IMR-90 (cell line): Measurements from ENCODE around the gene HIVEP3. TPM values are rescaled to one million over a fixed set of nuclear protein-coding genes. Genes with fewer than 3 reads are reported as not detected.
A peak's percentile ranks its signal among the peaks of the same experiment; 100 is the strongest.

Experiments used
- ATAC-seq: fragments of 200-7000 bp; cut with Tn5 transposase; 2 replicates; pipeline ENCODE4 v1.9.1; 2020; ENCODE audit warnings: low read depth, mild to moderate bottlenecking, moderate library complexity
- BruUV-seq: library from RNA; stranded (reverse); fragments of 400-500 nt; replicated peaks from 2 replicates; lab custom pipeline; 2021; lab: Mats Ljungman, UMichigan
- CTCF ChIA-PET: fragments of 300-600 bp; formaldehyde crosslinking; extraction: SDS; loops from one replicate; lab custom pipeline; 2021; ENCODE audit warnings: antibody characterized with exemption; lab: Yijun Ruan, JAX
- POLR2A ChIA-PET: fragments of 300-600 bp; sonication (Branson Sonifier 250); formaldehyde crosslinking; loops from one replicate; lab custom pipeline; 2022; ENCODE audit warnings: antibody characterized with exemption; ENCODE audit not compliant: unreplicated experiment; lab: Charles Lee
- DNase-seq: peaks from one replicate; pipeline ENCODE4 v3.0.0; 2013
- H2AFZ ChIP-seq: replicated peaks from 2 replicates; pipeline ENCODE3; 2013; ENCODE audit warnings: low read length, mild to moderate bottlenecking; ENCODE audit not compliant: poor library complexity
- H2AK5ac ChIP-seq: 2 replicates; pipeline ENCODE4 v1.6.1; 2013; ENCODE audit warnings: low read depth, low read length, inconsistent platforms
- H2AK9ac ChIP-seq: replicated peaks from 2 replicates; pipeline ENCODE3; 2013; ENCODE audit warnings: mild to moderate bottlenecking, low read depth, low read length, moderate library complexity; ENCODE audit not compliant: poor library complexity
- H2BK120ac ChIP-seq: 2 replicates; pipeline ENCODE4 v1.6.1; 2013; ENCODE audit warnings: low read depth, low read length, inconsistent platforms
- H2BK15ac ChIP-seq: 3 replicates; pipeline ENCODE4 v1.6.1; 2013; ENCODE audit warnings: low read depth, low read length, inconsistent platforms
- H2BK20ac ChIP-seq: 2 replicates; pipeline ENCODE4 v1.6.1; 2013; ENCODE audit warnings: low read depth, mild to moderate bottlenecking, inconsistent platforms, low read length, moderate library complexity
- H2BK5ac ChIP-seq: 2 replicates; pipeline ENCODE4 v1.6.1; 2013; ENCODE audit warnings: mild to moderate bottlenecking, low read depth, low read length, inconsistent platforms; ENCODE audit not compliant: poor library complexity, severe bottlenecking
- H3K14ac ChIP-seq: replicated peaks from 2 replicates; pipeline ENCODE4 v1.6.1; 2013; ENCODE audit warnings: low read depth, low read length, inconsistent platforms
- H3K18ac ChIP-seq: 2 replicates; pipeline ENCODE4 v1.6.1; 2013; ENCODE audit warnings: low read depth, low read length, control low read depth
- H3K23ac ChIP-seq: 2 replicates; pipeline ENCODE4 v1.6.1; 2013; ENCODE audit warnings: low read depth, low read length, inconsistent platforms
- H3K27ac ChIP-seq: 2 replicates; pipeline ENCODE4 v1.5.1; 2013; ENCODE audit warnings: mild to moderate bottlenecking, control low read depth, low read length; ENCODE audit not compliant: insufficient read depth
- H3K27me3 ChIP-seq: 2 replicates; pipeline ENCODE4 v1.6.1; 2013; ENCODE audit warnings: low read length; ENCODE audit not compliant: control insufficient read depth, insufficient read depth
- H3K36me3 ChIP-seq: 2 replicates; pipeline ENCODE4 v1.6.1; 2013; ENCODE audit warnings: low read length, mixed read lengths; ENCODE audit not compliant: control insufficient read depth, insufficient read depth
- H3K4ac ChIP-seq: 2 replicates; pipeline ENCODE4 v1.6.1; 2013; ENCODE audit warnings: low read depth, low read length, inconsistent platforms
- H3K4me1 ChIP-seq: 2 replicates; pipeline ENCODE4 v1.6.1; 2013; ENCODE audit warnings: low read length, mixed read lengths; ENCODE audit not compliant: control insufficient read depth, insufficient read depth
- H3K4me2 ChIP-seq: 2 replicates; pipeline ENCODE4 v1.6.1; 2013; ENCODE audit warnings: low read depth, mild to moderate bottlenecking, control low read depth, low read length, moderate library complexity
- H3K4me3 ChIP-seq: 2 replicates; pipeline ENCODE4 v1.5.1; 2013; ENCODE audit warnings: low read depth, mild to moderate bottlenecking, control low read depth, low read length, moderate library complexity; ENCODE audit not compliant: insufficient read depth
- H3K56ac ChIP-seq: 2 replicates; pipeline ENCODE4 v1.6.1; 2013; ENCODE audit warnings: low read length, inconsistent platforms; ENCODE audit not compliant: insufficient read depth; ENCODE audit errors: extremely low read depth
- H3K79me1 ChIP-seq, 2 experiments: 2 replicates each; pipeline ENCODE4 v1.6.1; 2013; ENCODE audit warnings: low read length in 2 of 2, inconsistent platforms in 1 of 2, low read depth in 1 of 2
- H3K9ac ChIP-seq: 2 replicates; pipeline ENCODE4 v1.6.1; 2013; ENCODE audit warnings: low read depth, low read length, control low read depth
- H3K9me1 ChIP-seq: 2 replicates; pipeline ENCODE4 v1.6.1; 2013; ENCODE audit warnings: low read length, inconsistent platforms; ENCODE audit not compliant: insufficient read depth
- H3K9me3 ChIP-seq: 2 replicates; pipeline ENCODE4 v1.6.1; 2013; ENCODE audit warnings: low read length; ENCODE audit not compliant: control insufficient read depth, insufficient read depth
- H4K20me1 ChIP-seq: 2 replicates; pipeline ENCODE4 v1.6.1; 2013; ENCODE audit warnings: low read length, inconsistent platforms; ENCODE audit not compliant: insufficient read depth
- H4K5ac ChIP-seq: 2 replicates; pipeline ENCODE4 v1.6.1; 2013; ENCODE audit warnings: mild to moderate bottlenecking, low read depth, low read length, control low read depth
- H4K8ac ChIP-seq, 2 experiments: 2 replicates each; pipeline ENCODE4 v1.6.1; 2013; ENCODE audit warnings: low read depth in 2 of 2, low read length in 2 of 2, control low read depth in 1 of 2, inconsistent platforms in 1 of 2
- H4K91ac ChIP-seq: 2 replicates; pipeline ENCODE4 v1.6.1; 2013; ENCODE audit warnings: low read depth, low read length, inconsistent platforms; ENCODE audit not compliant: insufficient read depth
- BHLHE40 ChIP-seq: fragments of 150-350 bp; IDR thresholded peaks from 2 replicates; pipeline ENCODE4 v1.6.1; 2016; ENCODE audit warnings: mild to moderate bottlenecking, low read depth, low read length
- CEBPB ChIP-seq: IDR thresholded peaks from 2 replicates; pipeline ENCODE4 v1.6.1; 2012; ENCODE audit warnings: low read depth, low read length, improper control_type of control experiment
- ELK1 ChIP-seq: fragments of 150-350 bp; IDR thresholded peaks from 2 replicates; pipeline ENCODE4 v1.6.1; 2016; ENCODE audit warnings: low read depth, mild to moderate bottlenecking, low read length, moderate library complexity, borderline replicate concordance
- MAFK ChIP-seq: IDR thresholded peaks from 2 replicates; pipeline ENCODE4 v1.6.1; 2012; ENCODE audit warnings: low read depth, low read length, improper control_type of control experiment
- MXI1 ChIP-seq: IDR thresholded peaks from 2 replicates; pipeline ENCODE4 v1.6.1; 2012; ENCODE audit warnings: low read depth, mild to moderate bottlenecking, low read length, moderate library complexity, borderline replicate concordance
- NFE2L2 ChIP-seq: fragments of 150-350 bp; IDR thresholded peaks from 2 replicates; pipeline ENCODE4 v1.6.1; 2016; ENCODE audit warnings: low read depth, mild to moderate bottlenecking, low read length
- RAD21 ChIP-seq: IDR thresholded peaks from 2 replicates; pipeline ENCODE4 v1.6.1; 2012; ENCODE audit warnings: low read length, improper control_type of control experiment
- RCOR1 ChIP-seq: IDR thresholded peaks from 2 replicates; pipeline ENCODE4 v1.6.1; 2012; ENCODE audit warnings: mild to moderate bottlenecking, low read length, improper control_type of control experiment; ENCODE audit not compliant: insufficient replicate concordance
- SMC3 ChIP-seq: fragments of 150-350 bp; IDR thresholded peaks from 2 replicates; pipeline ENCODE4 v1.6.1; 2016; ENCODE audit warnings: low read depth, mild to moderate bottlenecking, antibody characterized with exemption, low read length, moderate library complexity
- WGBS, 2 experiments: methylation state at CpG; one replicate each; pipeline versions ENCODE4 v1.1.5 to v1.1.7; 2013; ENCODE audit warnings: missing lambda C conversion rate in 2 of 2; ENCODE audit not compliant: insufficient read length in 1 of 2; ENCODE audit errors: extremely low coverage in 2 of 2; 5-methylcytosine and 5-hydroxymethylcytosine counted together
- dilution Hi-C: fragments of 300-500 bp; cut with HindIII; formaldehyde crosslinking; loops from one replicate; pipeline ENCODE4 v1.14.3; 2018; ENCODE audit warnings: low sequenced_read_pairs; ENCODE audit not compliant: unreplicated experiment
- in situ Hi-C: fragments of 300-500 bp; cut with MboI; formaldehyde crosslinking; loops from 3 replicates; pipeline ENCODE4 v1.14.3; 2019; ENCODE audit warnings: low sequenced_read_pairs, inconsistent platforms, mixed read lengths
- intact Hi-C: fragments of 100-400 bp; cut with micrococcal nuclease; formaldehyde crosslinking; loops from 2 replicates; pipeline ENCODE4 v1.10.0; 2022
- polyA plus RNA-seq, 3 experiments: library from polyadenylated mRNA; depleted of rRNA; stranded (reverse); fragments of >200 nt; gene quantifications; 2 replicates each; pipeline ENCODE4 v1.2.3, GENCODE V29; 2012; ENCODE audit warnings: low replicate concordance in 1 of 3
- total RNA-seq: library from RNA; depleted of rRNA; stranded (reverse); fragments of >200 nt; gene quantifications from 2 replicates; pipeline ENCODE4 v1.2.3, GENCODE V29; 2012

HIVEP3 gene
- total and polyA plus RNA-seq, 2 of the 4 experiments (the other 2 are of a cell fraction) = 1.4 to 4.0 TPM

GRCh38 chr1:41668967-41669366 lies 249.8 kb downstream of the HIVEP3 start:
- ChIA-PET CTCF (no interaction called here), POLR2A (no interaction called here)
- no peak overlapping the region for H3K9ac ChIP-seq
- no peak overlapping the region for H2BK5ac ChIP-seq
- H3K4me3 ChIP-seq = no peak overlapping the region
- H3K56ac ChIP-seq = no peak overlapping the region
- no peaks in the 10 kb centered on the region for H3K9me3 ChIP-seq
- H3K9me1 ChIP-seq = peaks cover 44% of the 10 kb centered on the region
- no peak overlapping the region for H3K18ac ChIP-seq
- H3K79me1 ChIP-seq = peaks cover 0 to 12% of the 10 kb centered on the region in 2 experiments; a peak in 2 of 4 replicates
- H2BK20ac ChIP-seq = peak overlapping the region; percentile 28
- no peak overlapping the region for H3K14ac ChIP-seq
- DNase-seq (no peak), ATAC-seq (no peak)
- H4K8ac ChIP-seq = no peak overlapping the region
- H4K91ac ChIP-seq = no peak overlapping the region; the same call in 1 of the 2 replicates
- H3K36me3 ChIP-seq = no peaks in the 10 kb centered on the region
- H3K27me3 ChIP-seq = no peaks in the 10 kb centered on the region
- H3K27ac ChIP-seq = no peak overlapping the region
- dilution Hi-C loops (no loop called here), in situ Hi-C loops (loop anchor here (5.0 kb wide), 1 partner anchor 52 kb away; no protein-coding TSS in a partner anchor), intact Hi-C loops (no loop called here)
- no peaks in the 10 kb centered on the region for H4K20me1 ChIP-seq
- peak overlapping the region; percentile 43 for H3K4ac ChIP-seq
- H2BK15ac ChIP-seq = no peak overlapping the region; the same call in 2 of the 3 replicates
- no peak overlapping the region for H2AK9ac ChIP-seq
- peaks cover 50% of the 10 kb centered on the region for H3K4me1 ChIP-seq
- no peak overlapping the region for H4K5ac ChIP-seq
- no peak overlapping the region for H3K23ac ChIP-seq
- no peak overlapping the region for H2AFZ ChIP-seq
- H2BK120ac ChIP-seq = no peak overlapping the region
- H3K4me2 ChIP-seq = no peak overlapping the region
- BruUV-seq = no TSS peak
- TF ChIP-seq CEBPB = no peak
- no peak for TF ChIP-seq ELK1
- no peak for TF ChIP-seq MXI1
- TF ChIP-seq RCOR1 = no peak
- TF ChIP-seq MAFK = no peak
- no peak for TF ChIP-seq BHLHE40
- no peak for TF ChIP-seq RAD21
- TF ChIP-seq NFE2L2 = no peak
- no peak for TF ChIP-seq SMC3
- H2AK5ac ChIP-seq = peak overlapping the region; percentile 38
- 93% methylated on average over 2 of the region's 3 CpGs; no CpG with 5 or more reads in 1 of the 2 experiments for WGBS, 2 experiments
